HuH-7.5 (cell line): ENCODE data around the gene NKX6-1.

ENCODE experiments used
- DNase-seq: peaks from one replicate; pipeline ENCODE4 v3.0.0; 2011; ENCODE audit warnings: low spot score

Gene NKX6-1

DNA sequence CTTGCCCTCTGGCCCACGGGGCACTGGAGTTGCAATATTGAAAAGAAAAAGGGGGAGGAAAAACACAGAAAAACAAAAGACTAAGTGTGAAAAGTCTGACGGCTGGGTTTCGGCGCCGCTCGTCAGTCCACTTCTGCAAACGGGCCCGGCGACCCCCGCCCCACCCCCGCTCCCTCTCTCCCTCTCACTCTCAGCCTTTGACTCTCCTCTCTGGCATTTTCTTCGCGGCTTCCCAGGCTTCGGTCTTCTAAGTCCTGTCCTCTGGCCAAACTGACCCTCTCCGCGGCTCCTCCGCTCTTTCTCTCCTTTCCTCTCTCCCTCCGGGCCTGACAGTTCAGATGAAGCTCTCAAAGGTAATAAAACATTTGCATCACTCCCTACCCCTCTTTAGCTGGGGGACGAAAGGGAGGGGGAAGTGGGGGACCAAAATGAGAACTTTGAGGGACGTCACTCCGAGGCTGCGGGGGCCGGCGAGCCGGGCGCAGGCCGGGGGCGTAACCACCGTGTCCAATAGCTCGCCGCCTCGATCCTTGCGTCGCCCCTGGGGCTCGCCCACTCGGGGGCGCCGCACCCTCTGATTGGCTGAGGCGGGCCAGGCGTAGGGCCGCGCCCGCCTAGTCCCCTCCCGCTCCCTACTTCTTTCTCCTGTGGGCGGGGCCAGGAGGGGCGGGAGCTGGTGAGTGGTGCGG lies at the start of gene NKX6-1:
Gene NKX6-1 (minus strand): TSS at position 358 of the 689 bp plus-strand sequence. CDS start 1,064 bp downstream, outside the sequence.
- DNase-seq = no peak

DNA sequence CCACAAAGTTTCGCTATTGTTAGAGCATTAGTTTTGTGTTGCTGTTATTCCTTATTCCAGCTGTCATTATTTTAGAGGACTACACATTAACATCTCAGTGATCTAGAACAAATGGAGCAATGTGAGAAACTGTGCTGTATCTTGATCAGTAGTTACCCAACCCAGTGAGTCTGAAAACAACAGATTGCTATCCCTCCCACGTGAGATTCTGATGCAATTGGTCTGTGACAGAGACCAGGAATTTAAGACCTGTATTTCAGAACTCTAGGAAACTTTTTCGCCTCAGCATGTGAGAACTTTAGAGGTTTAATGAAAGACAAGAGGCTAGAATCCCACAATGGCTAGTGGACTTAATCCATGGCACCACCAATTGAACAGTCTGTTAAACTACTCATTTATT lies 48.1 kb upstream of the NKX6-1 start:
- DNase-seq = no peak

DNA sequence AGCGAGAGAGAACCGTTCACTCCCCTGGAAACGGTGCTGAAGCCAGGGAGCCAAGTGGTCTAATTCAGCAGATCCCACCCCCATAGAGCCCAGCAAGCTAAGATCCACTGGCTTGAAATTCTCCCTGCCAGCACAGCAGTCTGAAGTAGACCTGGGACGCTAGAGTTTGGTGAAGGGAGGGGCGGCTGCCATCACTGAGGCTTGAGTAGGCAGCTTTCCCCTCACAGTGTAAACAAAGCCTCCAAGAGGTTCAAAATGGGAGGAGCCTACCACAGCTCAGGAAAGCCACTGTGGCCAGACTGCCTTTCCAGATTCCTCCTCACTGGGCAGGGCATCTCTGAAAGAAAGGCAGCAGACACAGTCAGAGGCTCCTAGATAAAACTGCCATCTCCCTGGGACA lies 46.0 kb upstream of the NKX6-1 start:
- DNase-seq = no peak

DNA sequence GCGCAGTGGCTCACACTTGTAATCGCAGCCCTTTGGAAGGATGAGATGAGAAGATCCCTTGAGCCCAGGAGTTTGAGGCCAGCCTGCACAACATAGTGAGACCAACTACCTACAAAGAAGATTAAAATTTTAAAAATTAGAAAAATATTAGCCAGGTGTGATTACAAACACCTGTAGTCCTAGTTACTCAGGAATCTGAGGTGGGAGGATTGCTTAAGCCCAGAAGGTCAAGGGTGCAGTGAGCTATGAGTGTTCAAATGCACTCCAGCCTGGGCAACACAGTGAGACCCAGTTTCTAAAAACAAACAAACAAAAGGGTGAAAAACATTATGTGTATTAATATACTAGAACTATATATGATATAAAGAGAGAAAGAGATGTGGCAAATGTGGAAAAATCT lies 36.8 kb upstream of the NKX6-1 start:
- DNase-seq = no peak

DNA sequence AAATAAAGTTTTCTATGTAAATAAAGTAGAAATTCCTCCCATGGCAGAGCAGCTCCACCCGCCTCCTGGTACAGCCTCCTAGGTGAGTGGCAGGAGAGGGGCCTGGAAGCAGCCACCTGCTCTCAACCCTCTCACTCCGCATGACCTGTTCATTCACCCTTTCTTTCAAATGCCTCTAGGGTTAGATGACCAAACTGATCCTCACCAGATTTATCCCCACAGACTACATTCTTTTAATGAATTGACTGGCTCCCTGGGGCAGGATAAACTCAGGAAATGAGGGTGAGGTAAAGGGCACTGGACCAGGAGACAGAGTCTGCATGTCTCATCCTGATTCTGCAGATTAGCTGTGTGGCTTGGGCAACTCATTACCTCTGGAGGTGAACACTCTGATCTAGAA lies 32.6 kb upstream of the NKX6-1 start:
- no peak for DNase-seq

DNA sequence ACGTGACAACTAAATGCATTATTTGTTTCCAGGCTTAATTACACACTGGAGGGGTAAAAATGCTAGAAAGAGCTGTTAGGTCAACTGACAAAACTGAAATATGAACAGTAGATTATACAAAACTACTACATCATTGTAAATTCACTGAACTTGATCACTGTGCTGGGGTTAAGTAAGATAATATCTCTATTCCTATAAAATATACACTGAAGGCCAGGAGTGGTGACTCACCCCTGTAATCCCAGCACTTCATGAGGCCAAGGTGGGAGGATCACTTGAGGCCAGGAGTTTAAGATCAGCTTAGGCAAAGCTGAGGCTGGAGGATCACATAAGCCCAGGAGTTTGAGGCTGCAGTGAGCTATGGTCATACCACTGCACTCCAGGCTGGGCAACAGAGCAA lies 31.8 kb upstream of the NKX6-1 start:
- DNase-seq = no peak

DNA sequence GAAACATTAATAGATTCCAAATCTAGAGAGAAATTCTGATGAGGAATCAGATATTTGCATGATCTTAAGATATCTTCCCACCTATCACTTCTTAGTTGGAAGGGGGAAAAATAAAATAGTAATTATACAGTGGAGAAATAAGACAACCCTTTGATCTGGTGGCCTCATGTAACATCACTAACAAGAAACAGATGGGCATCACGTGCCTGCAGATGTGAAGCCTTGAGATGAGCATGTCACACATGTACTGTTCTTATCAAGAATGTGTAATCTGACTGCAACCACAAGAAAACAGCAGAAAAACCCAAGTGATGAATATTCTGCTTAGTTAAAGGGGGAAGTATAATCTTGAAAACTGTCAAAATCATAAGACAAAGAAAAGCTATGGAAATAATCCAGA lies 31.4 kb upstream of the NKX6-1 start:
- no peak for DNase-seq

DNA sequence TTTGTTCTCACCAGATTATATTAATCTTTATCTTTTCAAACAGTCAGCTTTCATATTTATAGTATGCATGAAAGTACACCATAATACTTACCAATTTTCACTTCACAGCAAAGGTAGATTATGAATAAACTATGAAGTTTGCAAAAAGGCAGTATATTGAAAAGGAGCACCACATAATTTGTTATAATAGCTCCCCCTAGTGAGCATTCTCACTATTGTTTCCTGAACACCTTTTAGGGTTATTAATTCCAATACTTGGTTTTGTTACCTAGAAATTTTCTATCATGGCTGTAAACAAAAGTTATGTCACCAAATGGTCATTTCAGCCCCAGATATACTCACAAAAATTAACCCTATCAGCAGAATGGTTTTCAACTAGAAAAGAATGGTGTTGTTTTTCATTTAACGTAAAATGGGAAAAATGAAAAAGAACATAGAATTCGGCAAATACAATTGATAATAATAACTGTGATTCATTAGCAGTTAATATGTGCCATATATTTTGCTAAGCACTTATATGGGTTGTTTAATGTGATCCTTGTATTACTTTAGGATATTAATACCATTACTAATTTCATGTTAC lies 30.2 kb upstream of the NKX6-1 start:
- no peak for DNase-seq

DNA sequence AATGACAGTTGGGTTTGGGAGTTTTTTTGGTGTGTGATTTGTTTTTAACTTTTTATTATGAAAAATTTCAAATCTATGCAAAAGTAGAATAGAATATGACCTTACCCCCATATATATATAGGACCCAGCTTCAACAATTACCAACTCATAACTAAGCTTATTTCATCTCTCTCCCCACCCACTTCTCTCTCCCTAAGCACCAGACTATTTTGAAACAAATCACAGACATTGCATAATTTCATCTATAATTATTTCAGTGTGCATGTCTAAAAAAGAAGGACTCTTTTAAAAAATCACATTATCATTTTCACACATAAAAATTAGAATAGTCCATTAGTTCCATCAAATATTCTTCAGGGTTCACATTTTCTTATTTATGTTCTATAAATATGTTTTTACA lies 28.3 kb upstream of the NKX6-1 start:
- no peak for DNase-seq

DNA sequence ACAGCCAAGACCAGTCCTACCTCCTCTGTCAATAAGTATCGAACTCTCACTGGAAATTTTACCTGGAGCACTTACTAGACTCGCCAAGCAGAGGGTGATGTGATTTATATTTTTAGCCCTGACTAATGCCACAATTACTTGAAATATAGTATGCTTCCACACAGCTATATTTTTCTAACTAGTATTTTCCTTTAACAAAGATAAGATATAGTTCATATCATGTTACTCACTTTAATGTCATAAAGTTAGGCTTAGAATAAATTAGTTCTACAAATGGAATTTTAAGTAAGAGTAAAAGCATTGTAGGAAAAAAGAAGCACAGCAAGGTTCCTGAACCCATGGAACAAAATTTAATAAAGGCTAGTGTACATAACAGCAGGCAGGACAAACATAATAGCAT lies 16.0 kb upstream of the NKX6-1 start:
- DNase-seq = no peak

DNA sequence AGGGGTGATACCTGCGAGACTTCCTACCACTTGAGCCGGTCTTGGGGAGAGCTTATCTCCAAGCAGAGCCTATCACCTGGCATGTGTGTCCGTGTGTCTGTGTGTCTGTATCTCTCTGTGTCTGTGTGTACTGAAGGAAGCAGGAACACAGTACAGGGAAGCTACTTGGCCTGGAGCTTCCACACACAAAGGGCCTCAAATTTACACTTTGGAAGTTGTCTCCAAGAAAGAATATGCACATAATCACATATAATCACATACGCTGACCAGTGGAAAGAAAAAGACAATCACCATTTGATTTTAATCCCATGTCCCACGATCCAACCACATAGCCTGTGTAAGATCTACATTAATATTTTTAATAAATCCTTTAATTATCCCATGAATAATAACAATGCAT lies 13.2 kb upstream of the NKX6-1 start:
- DNase-seq = no peak

DNA sequence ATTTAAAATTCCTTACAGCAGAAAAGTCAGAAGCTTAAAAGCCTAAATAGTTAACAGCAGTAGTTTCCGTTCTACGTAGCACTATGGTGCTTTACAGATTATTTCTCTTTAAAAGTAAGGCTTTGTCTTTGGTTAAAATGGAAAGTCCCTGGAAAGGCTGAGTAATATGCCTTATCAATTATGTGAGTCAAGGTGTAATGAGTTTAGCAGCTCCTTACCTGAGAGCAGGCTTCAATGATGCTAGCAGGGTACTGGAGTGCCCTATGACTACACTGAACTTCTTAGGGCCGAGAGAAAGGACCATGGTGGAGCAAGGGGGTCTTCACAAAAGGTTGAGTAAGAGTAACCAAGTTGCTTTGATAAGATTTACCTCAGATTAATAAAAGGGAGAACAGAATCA lies 12.6 kb upstream of the NKX6-1 start:
- DNase-seq = no peak

DNA sequence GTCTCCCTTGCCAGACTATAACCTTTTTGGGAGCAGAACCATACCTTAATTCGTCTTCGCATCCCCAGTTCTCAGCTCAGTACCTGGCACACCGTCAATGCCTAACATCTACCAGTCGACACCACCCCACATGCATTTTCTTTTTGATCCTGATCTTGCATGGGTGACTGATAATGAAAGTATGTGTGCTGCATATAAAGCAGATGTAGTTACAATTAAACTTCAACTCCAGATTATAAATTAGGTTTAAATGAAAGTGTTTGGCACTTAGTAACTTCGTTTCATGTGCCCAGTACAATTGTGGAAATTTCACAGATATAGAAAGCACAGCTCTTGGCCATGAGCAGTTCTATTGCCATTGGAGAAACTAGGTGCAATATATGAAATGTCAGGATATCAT lies 8.8 kb upstream of the NKX6-1 start:
- DNase-seq = no peak

DNA sequence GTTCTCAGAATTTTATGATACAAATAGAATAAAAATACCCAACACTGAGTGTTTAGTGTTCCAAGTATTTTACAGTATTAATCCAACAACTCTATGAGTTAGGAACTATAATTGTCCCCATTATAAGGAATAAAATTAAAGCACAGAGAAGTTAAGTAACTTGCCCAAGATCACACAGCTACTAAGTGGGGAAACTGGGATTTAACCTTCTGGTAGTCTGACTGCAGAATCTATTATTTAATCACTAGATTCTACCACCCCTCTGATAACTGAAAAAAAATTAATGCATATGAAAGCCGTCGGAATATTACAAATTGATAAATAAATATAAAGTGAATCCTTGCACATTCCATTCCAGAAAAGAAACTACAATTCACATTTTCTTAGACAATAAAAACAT lies 5.7 kb upstream of the NKX6-1 start:
- DNase-seq = no peak

DNA sequence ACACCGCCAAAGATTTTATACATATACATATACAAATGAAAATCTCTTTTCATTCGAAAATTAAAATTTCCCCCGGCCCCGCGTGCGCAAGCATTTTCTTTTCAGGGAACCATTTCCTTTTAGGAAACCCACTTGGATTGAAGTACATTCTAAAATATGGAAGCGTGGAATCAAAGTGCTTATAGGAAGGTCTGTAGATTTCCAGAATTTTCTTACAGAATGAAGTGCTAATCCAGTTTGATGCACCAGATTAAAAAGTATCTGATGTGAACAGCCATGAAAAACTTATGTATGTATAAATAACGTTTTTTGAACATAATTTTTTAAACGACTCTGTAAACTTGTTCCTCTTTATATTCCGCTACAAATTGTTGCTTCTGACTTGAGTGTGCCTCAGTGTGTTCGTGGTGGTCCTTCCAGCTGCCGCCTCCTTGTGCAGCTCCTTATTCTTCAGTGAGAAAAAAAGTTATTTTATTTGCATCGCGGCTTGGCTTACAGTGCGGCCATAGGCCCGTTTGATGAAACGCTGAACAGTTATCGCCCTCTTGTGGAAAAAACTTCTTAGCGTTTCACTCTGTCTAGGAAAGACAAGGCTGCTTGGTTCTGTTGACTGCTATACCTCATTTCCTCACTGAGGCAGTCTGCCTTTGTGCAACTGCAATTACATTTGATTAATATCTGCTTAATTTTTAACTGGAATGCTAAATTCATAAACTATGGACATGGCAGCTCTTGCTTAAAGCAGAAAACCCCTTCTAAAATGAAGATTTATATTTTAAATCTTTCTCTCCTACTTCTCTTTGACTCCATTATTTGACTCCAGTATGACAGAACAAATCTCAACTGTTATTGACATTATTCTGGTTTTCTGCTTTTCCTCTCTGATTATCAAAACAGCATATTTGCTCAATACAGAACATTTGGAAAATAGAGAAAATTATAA lies 4.7 kb upstream of the NKX6-1 start:
- peak; percentile 64 for DNase-seq

DNA sequence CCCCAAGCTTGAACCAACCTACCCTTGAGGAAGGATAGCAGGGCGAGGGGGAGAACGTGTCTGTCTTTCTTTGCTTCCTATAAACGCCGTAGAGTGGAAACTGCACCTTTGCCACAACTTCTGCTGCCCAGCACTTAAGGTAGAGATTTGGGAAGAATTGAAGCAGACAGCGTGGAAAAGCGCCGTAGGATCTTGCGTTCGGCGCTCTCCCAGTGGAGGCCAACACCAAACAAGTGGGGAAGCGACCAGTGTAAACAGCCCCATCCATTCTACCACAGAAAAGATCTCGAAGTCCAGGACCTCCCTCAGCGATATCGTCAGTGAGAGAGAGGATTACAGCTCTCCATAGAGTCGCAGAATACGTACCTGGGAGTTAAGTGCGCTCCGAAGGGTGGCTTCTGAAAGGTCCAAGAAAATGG lies 3.9 kb upstream of the NKX6-1 start:
- no peak for DNase-seq

DNA sequence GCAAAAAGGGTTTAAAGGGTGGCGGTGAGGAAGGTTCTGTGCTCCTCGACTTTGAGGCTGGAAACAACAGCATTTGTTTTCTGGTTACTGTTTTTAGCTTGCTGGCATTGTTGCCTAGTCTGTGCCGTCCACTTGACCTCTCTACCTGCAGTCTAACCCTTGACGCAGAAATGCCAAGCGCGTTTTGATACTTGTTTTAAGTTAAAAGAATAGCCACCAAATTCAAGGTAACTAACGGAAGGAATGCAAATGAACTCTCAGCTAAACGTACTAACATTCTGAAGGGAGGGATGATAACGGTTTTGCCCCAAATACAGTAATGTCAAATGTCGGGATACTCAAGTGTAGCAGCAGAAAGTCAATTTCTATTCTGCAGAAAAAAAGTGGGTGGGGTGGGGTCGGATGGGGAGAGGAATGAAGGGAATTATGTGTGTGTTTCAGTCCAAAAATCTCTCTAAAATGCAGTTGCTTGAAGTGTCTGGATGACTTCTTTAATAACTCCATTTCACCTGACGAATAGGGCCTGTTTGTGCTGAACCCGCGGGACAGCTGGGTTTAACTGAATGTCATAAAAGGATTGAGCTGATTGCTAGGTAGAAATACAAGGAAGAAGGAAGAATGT lies 3.4 kb upstream of the NKX6-1 start:
- DNase-seq = no peak

DNA sequence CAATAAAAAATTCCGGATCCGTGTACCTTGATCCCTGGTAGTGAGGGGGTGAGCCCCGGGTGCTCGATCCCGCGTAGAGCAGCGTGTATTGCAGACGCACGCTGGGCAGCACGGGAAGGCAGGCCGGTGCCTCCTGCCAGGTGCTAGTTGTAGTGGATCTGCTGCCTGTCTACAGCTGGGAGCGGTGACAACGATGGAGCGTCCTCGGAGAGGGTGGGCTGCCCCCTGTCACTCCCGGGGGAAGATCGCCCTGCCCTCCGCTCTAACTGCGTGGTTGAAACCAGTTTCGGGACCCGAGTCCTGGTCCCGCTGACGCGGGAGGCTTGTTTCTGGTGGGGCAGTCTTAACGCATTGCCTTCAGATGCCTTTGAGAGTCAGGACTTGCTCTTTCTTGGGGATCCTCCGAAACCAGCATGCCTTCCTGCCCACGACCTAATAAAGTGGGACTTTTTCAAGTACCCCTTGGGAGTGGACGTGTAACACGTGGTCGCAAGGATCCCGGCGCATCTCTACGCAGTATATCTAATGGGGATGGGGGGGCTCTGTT lies 2.7 kb upstream of the NKX6-1 start:
- DNase-seq = no peak

DNA sequence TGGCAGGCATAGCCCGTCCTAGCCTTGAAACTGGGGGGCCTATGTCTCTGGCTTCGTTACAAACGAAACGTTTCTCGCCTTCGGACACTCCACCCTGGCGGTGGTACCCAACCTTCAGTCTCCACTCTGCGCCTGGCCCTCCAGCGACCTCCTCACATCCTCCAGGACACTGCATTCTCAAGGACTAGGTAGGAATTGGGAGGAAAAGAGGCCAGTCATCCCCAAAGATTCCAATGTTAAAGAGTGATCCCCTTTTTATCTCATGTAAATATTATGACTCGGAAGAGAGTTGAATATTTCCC lies 2.1 kb upstream of the NKX6-1 start:
- DNase-seq = no peak

DNA sequence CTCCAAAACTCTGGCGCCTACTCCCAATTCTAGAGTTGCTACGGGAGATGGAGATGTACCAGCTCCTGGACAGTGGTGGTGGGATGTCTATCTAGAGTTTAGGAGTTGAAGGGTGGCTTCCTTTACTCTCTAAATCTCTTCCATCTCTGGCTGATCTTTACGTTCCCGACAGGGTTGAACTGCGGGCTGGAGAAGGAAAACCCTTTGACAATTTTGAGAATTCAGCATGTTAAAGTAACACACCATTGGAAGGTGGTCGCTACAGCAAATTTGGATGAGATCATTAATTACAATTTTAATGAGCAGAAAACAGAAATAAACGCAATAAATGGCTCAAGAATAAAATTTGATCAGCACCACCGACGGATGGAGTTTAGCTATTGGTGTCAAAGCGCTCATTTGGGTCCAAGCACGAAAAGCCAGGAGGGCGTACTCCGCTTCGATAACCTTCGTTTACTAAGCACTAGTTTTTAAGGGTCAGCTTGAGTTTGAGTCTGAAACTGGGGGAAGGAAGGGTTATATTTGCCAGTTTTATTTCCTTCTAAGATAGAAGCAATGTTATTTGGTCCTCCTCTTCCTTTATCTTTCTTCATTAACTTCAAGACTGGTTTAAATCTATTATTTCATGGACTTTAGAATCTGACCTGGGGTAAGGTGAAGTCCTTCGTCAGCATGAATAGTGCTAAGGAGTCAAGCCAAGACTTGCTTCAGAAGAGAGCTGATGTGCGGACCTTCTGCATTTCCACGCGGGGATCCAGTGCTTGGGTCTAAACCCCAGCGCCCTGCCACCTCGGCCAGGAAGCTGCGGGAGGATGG lies 1.5 kb upstream of the NKX6-1 start:
- DNase-seq = no peak

DNA sequence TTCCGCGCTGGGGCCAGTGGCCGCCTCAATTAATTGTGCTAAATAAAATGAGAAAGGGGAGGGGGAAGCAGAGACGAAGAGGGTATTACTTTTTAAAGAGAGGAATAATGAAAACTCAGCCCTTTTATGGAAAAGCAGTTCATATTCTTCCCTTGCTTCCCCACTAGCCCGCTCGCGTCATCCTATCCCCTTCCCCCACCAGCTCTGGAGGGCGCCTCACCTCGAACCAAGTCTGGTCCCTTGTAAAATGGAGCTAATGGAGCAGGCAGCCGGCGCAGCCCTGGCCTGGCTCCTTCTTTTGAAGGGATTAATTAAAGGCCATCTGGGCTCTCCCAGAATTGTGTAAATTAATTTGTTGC lies 511 bp upstream of the NKX6-1 start:
- no peak for DNase-seq
